GM19025 (cell line): ENCODE measurements around the gene IGFALS.

Source experiments
- ATAC-seq: cut with Tn5 transposase; IDR thresholded peaks from one replicate; pipeline ENCODE4 v1.9.1; 2021; ENCODE audit warnings: mild to moderate bottlenecking, low read depth, moderate library complexity; ENCODE audit not compliant: unreplicated experiment

The IGFALS gene

DNA sequence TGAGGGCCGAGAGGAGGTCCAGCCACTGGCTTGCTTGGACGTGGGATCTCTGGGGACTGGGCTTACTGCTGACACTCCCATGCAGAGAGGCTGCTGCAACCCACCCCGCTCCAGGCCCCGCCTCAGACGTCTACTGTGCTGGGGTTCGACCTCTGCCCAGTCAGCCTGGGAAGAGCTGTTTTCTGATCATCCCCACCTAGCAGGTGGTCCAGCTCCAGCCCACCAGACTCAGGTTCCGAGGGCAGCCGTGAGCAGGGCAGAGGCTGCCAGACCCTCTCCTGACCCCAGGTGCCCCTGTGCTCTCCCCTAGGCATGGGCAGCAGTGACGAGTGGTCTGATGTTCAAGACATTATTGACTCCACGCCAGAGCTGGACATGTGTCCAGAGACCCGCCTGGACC is 45.6 kb downstream of the IGFALS start:
- ATAC-seq = no peak

DNA sequence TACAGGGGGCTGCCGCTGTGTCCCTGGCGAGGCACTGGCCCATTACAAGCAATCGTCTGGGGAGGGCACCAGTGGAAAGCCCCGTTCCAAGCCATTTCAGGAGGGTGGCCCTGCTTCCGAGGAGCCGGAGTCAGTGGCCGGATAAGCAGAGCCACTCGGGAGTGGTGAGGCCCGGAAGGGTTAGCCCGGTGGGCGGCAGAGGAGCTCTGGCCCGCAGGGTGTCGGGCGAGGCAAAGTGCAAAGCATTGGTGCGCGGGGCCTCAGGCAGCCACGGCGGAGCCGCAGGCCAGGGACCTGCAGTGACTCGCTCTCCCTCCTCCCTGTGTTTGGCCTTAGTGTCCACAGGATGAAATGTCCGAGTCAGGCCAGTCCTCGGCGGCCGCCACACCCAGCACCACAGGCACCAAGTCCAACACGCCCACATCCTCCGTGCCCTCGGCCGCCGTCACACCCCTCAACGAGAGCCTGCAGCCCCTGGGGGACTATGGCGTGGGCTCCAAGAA is 46.8 kb downstream of the IGFALS start:
- no peak for ATAC-seq

- no peak for ATAC-seq
These were observed 47.4 kb downstream of the IGFALS start for GRCh38 chr16:1745900-1746692.

- no peak for ATAC-seq
These were observed 48.2 kb downstream of the IGFALS start for GRCh38 chr16:1745181-1745899.

DNA sequence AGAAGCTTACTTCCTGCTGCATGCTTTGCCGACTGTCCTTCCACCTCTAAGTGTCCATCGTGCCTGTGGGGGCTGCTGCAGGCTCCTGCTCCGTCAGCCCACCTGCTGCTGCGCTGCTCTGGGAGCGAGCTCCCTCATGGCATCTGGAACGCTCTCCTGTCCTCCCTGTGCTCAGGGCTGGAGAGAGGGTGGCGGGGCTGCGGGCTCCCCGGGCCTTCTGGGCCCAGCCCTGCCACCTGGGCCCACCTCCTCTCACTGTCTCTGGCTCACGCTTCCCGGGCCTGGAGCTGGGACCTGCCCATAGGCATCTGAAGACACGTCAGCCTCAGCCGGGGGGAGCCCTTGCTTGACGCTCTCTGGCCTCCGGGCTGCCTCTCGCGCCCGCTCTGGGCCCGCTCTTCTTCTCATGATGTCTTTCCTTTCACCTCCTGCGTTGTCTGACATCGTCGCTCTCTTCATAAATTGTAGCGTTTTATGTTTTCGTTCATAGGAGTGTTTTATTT is 49.1 kb downstream of the IGFALS start:
- ATAC-seq = no peak

DNA sequence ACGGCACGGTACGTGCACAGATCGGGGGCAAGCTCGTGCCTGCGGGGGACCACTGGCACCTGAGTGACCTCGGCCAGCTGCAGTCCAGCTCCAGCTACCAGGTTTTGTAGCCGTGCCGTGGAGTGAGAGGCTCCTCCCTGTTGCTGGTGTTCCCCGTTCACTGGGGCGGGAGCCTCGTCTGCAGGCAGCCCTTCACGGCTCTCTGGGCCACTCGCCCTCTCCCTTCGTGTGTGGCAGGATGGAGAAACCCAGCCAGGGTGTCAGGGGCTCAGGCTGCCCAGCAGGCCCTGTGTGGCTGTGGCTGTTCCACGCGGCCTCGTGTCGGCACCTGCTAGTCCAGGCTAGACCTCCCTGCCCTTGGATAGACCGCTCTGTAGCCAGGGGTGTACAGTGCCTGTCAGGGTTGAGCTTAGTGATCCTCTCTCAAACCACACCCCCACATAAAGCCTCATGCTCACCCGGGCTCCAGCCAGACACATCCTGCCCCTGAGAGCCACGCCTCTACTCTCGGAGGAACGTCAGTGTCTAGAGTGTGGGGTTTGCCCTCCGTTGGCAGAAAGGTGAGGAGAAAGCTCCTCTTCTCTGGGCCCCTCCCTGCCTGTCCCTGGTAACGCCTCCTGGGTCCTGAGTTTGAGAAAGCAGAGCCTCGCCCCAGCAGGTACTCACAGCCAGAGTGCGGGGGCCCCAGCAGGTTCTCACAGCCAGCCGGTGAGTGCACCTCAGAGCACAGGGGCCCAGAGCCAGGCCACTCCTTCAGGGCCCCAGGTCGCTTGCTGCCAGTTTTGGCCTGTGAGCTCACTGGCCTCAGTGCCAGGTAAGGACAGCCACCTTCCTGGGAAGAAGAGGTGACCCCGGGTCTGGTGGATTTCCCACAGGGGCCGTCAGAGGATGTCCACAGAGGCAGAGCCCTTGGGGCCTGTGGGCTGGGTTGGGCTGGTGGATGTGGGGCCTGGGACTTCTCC is 49.8 kb downstream of the IGFALS start:
- ATAC-seq = no peak

DNA sequence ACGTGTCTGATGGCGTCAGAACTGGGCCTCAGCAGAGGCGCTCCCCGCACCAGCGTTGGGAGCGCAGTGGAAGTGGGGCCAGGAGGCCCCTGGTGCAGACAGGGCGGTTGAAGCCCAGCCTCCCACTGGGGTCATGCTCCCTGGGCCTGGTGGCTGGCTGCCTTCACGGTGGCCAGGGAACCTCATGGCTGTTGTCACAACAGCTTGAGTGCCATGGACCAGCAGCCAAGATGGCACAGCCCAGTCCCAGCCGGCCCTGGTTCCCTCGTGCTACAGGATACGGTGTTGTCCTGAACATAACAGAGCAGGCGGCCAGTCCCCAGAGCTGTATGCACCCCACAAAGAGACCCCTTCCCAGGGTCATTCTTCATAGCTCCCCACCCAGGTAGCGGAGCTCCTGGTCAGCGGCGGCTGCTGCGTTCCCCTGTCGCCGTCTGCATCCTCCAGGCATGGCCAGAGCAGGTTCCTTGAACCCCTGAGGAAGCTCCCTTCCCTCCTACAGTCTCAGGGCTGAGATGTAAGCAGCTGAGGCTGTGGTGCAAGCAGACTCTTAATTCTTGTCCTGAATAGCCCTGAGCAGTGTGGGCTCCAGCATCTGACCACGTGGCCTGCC is 51.8 kb downstream of the IGFALS start:
- no peak for ATAC-seq

DNA sequence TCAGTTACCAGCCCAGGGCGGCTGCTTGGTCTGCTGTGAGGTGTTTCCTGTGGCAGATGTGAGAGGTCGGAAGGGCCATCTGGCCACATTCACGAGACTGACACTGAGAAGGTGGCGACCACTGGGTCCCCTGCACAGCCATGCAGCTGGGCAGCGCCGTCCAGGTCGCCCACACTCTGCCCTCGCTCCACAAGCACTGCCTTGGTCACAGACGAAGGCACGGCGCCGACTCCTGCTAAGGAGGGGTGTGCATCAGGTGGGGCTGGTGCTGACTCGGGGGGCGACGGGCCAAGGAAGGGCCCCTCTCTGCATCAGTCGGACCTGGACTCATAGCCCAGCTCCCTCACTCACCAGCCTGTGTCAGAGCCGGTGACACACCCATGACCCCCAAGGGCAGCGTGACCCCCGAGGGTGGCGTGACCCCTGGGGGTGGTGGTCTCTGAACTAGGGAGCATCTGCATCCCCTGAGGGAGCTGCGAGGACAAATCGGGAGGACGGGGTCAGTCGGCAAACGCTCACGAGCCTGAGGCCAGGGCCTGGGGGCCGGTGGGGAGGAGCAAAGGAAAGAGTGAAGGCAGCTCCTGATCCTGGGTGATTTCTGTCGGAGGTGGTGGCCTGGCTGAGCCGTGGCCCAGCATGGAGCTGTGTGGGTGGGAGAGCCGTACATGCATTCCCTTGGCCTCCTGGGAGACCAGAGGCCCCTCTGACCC is 52.6 kb downstream of the IGFALS start:
- ATAC-seq = no peak
